ENCODE results near the gene TMPRSS13.

- TF ChIP-seq CTCF (IDR thresholded peaks at IDR 0.05 in 2 of 3, conservative IDR thresholded peaks at IDR 0.05 in 1 of 3; ENCODE audit: insufficient read depth in 2 of 3, low read depth in 1 of 3, low read length in 3 of 3) = no peak
- no peak for TF ChIP-seq CBX5 (IDR thresholded peaks at IDR 0.05; ENCODE audit: borderline replicate concordance, low read depth)
These were observed 7.3 kb downstream of the TMPRSS13 start for GRCh38 chr11:117921893-117922292.

Data from K562 (cell line).